ENCODE measurements around the gene CC2D2A. TPM values are rescaled to one million over a fixed set of nuclear protein-coding genes. Genes with fewer than 3 reads are reported as not detected.

Gene CC2D2A
- polyA plus RNA-seq, 4 donors, result 47.8 to 57.5 (median 54.2) TPM

DNA sequence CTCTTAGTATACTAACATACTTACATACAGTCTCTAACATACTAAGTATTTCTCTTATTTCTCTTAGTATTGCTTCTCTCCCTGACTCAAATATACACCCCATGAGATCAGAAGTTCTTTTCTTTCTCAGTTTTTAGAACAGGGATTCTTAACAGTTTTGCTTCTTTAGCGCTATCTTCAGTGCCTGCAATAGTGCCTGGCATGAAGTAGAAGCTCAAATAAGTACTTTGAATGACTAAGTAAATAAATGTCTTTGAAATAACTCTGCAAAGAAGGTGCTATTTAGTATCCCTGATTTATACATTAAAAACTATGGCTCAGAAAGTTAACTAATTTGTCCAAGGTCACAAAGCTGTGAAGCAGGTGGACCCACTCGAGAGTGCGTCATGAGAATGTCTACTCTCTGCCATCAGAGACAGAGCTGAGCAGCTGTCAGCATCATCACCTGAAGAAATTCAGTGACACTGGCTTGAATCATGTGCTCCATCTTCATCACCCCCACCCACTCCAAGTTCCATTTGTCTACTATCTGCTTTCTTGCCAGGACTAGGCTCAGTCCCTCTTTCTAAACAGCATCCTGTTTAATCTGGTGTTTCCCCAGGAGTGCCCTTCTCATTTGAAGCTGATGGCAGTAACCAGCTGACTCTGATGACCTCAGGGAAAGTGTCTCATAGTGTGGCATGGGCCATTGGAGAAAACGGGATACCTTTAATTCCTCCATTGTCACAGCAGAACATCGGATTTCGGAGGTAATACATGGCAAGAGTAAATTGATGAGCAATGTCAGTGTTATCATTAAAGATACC lies 83.1 kb downstream of the CC2D2A start:
- no peak for DNase-seq (ENCODE audit: low read depth in 4 of 4, low spot score in 3 of 4)

DNA sequence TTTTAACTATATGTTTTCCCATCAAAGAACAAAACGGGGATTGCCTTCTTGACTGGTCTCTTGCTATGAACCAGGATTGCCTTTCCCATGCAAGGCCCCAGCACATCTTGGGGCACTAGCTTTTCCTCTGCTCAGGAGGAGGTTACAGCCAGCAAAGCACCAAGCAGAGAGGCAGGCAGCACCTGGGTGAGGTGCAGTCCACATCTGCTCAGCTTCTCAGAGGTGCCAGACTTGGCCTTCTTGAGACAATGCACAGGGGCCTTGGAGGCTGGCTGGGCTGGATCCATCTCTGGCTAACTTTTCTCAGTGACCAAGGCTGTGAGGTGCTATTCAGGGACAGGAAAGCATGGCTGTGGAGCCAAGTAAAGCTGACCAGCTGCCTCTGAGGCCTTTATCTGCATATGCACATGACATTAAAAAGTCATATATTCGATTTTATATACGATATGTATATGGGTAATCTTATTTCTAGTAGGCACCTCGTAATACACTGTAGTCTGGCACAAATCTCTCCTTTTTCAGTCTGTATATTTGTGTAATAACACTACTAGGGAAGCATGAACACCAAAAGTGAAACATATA lies 86.9 kb downstream of the CC2D2A start:
- no peak for DNase-seq (ENCODE audit: low read depth in 4 of 4, low spot score in 3 of 4)

DNA sequence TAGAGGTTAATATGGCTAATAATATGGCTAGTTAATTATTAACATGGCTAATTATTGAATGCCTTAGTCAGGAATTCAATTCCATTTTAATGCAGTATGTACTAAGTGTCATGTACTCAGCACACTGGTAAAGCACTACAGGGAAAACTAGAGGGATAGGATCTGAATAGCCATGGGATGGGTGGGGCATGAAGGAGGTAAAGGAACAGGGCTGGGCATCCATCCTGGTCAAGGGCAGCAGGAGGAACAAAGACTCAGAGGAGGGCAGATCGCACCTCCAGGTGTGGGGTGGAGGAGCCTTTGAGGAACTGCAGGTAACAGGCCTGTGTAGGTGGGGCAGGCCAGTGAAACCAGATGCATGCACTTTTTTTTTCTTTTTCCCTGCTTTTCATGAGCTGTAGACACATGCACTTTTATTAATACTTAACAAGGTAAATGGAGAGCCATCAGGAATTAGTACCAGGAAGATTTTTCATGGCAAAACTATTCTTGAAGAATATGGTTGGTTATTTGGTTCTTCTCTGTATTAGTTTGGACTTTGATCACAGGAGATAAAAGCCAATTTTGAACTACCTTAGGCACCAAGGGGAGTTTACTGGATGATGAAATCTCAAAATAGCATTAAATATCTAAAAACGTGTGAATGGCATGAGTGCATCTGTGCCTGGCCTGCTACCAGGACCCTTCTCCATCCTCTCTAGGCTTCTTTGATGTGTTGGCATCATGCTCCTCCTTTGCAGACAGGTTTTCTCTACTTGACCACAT lies 88.3 kb downstream of the CC2D2A start:
- no peak for DNase-seq (ENCODE audit: low read depth in 4 of 4, low spot score in 3 of 4)

DNA sequence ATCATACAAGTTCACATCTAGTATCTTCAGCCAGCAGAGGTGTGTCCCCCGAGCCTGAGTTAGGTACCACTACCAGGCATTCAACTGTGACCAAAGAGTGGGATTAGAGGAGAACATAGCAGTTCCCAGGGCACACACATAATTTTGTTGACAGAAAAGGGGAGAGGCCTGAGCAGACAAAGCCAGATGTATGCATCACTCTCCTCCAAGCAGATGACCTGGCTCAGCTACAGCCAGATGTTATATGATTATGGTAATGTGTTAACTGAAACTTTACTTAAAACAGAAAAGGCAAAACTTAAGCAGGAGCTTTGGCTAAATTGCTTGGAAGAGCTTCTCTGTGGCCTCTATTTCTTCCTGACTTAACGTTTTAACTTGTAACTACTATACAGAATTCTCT lies 88.9 kb downstream of the CC2D2A start:
- no peak for DNase-seq (ENCODE audit: low read depth in 4 of 4, low spot score in 3 of 4)

DNA sequence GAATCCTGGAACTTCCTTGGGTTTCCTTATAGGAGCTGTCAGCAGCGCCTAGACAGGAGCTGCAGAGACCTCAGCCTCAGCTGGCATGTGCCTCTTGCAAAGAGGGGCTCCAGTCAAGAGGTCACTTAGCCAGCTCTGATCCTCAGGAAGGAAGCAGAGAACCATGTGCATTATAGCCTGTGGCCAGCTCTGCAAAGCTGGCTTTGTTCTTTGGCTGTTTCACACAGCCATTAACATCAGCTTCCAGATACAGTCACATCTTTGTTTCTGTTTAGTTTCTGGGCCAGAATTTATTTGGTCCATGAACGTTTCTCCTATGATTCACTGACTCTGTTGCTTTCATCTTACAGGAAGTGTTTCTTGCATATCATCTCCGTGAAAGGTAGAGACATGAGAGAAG lies 92.4 kb downstream of the CC2D2A start:
- no peak for DNase-seq (ENCODE audit: low read depth in 4 of 4, low spot score in 3 of 4)

DNA sequence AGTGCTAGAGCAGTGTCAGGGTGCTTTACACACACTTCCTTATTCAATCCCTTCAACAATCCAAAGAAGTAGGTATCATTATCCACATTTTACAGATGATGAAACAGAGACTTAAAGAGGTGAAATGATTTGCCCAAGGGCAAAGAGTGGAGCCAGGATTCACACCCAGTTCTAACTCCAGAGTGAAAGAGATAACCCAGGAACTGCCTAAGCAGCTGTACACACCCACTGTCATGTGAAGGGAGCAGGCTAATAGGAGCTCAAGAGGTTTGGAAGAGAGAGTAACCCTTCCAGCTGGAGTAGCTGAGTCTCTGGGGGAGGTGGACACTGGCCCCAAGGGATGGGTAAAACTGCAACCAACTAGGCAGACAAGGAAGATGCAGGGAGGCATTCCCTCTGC lies 92.9 kb downstream of the CC2D2A start:
- no peak for DNase-seq (ENCODE audit: low read depth in 4 of 4, low spot score in 3 of 4)

DNA sequence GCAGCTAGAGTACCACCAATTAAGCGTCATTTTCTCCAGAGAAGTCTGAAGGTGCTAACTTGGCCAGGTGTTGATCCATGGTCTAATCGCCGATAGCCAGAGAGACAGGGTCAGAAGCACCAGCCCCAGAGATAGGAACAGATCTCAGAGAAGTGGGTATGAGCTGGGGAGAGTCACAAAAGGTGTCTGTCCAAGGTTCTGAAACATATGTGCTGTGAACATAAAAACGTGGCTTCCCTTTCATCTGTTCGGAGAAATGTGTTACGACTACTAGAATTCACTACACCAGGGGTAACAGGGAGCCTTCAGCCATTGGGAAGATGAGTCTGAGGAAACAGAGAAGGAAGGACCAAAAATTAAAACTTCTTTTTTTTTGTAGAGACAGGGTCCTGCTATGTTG lies 94.2 kb downstream of the CC2D2A start:
- DNase-seq (ENCODE audit: low read depth in 4 of 4, low spot score in 3 of 4), result no peak

DNA sequence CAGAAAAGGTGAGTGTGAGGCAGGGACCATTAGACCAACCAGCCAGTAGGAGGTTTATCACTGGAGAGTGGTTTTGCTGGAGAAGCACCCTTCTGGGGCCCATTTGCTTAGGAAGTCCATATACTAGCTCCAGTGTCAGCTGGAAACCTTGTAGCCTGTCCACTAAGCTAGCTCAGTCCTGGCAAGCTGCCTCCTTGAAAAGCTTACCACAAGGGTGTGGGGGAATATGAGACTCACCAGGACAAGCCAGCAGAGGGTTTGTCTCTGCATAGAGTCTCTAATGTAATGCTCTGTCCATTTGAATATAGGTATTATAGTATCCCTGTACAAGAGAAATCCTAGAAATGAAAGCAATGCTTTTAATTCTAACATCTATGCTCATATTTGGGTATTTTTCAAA lies 99.1 kb downstream of the CC2D2A start:
- no peak for DNase-seq (ENCODE audit: low read depth in 4 of 4, low spot score in 3 of 4)

DNA sequence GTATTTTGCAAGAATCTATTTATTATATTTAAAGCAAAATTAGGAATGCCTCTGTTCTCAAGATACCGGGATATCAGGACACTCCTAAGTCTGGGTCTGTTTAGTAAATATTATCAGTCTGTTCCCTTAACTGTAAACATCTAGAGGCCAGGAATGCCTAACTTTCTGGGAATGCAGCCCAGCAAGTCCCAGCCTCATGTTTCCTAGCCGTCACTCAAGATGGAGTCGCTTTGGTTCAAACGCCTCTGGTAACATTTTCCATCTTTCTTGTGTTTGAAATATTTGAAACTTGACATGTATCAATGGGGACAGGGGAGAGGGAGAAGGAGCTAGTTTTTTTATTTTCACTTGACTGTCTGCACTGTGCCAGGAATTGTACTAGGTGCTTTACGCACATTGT lies 100.1 kb downstream of the CC2D2A start:
- no peak for DNase-seq (ENCODE audit: low read depth in 4 of 4, low spot score in 3 of 4)

DNA sequence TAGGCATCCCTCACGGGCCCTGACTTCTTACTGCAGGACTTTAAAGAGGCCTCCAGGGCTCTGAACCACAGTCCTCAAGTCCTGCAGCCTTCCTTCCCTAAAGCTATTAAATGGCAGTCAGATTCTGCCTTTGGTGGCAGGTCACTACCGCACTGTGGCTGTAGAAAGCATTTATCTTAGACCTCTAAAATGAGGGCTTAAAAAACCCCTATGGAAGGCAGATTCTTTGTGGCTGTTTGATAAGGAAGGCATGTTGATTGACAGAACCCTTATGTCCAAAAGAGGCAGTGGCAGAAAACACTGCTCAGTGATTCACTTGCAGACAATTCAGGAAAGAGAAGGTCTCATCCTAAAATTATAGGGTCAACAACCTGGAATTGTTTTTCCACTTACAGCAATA lies 106.3 kb downstream of the CC2D2A start:
- no peak for DNase-seq (ENCODE audit: low read depth in 4 of 4, low spot score in 3 of 4)

DNA sequence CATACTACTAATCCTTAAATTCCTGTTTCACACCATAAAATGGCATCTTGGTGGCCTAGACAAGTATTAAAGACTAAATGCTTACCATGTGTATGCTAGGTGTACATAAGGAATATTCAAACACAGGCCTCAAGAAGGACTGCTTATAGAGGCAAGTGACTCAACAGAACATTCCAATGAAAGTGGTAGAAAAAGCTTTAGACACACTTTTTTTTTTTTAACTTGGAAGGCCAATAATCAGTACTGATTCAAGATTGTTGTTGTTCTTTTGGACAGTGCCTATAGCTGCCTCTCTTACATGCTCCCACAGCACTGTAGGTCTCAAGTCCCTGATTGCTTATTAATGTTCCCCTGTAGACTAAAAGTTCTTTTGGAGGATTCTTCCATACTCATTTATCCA lies 107.8 kb downstream of the CC2D2A start:
- DNase-seq (ENCODE audit: low read depth in 4 of 4, low spot score in 3 of 4), result no peak

DNA sequence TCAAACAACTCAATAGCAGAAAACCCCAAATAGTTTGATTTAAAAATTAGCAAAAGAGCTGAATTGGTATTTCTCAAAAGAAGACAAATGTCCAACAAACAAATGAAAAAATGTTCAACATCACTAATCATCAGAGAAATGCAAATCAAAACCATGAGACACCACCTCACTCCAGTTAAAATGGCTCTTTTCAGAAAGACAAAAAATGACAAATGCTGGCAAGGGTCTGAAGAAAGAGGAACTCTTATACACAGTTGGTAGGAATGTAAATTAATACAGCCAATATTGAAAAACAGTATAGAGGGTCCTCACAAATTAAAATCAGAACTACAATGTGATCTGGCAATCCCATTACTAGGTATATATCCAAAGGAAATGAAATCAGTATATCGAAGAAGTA lies 115.1 kb downstream of the CC2D2A start:
- DNase-seq (ENCODE audit: low read depth in 4 of 4, low spot score in 3 of 4), result no peak

DNA sequence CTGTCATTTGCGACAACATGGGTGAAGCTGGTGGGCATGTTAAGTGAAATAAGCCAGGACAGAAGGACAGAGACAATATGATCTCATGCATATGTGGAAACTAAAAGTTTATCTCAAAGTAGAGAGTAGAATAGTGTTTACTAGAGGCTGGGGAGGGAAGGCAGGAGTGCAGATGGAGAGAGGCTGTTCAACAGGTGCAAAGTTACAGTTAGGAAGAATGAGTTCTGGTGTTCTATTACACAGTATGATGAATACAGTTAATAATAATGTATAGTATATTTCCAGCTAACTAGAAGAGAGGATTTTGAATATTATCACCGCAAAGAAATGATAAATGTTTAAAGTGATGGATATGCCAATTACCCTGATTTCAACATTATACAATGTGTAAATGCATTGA lies 115.6 kb downstream of the CC2D2A start:
- DNase-seq (ENCODE audit: low read depth in 4 of 4, low spot score in 3 of 4), result no peak

DNA sequence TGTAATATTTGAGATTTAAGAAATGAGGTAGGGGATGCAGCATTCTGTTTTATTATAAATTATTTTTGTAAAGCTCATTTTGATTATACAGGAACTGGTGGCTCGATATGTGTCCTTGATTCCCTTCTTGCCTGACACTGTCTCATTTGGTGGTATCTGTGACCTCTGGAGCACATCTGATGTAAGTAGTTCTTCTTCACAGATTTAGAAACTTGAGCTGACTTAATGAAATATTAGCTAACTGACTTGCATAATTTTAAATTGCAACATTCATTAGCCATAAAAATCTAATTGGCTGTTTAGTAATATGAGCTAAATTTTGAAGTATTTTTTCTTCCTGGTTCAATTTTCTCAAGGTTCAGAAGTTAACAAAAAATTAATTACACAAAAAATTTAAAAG lies 116.4 kb downstream of the CC2D2A start:
- no peak for DNase-seq (ENCODE audit: low read depth in 4 of 4, low spot score in 3 of 4)

DNA sequence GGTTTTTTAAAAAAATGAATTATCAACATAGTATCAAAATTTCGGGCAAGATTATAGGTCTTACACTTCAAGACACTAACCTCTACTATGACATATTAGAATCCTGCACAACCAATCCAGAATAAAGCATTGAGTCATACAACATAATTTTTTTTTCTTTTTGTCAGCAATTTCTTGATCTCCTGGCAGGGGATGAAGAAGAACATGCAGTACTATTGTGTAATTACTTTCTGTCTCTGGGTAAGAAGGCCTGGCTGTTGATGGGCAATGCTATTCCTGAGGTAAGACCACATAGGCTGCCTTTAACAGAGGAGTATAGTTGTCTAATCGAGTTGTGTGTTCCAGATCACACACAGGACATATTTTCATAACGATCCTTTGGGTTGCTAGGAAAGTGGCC lies 118.0 kb downstream of the CC2D2A start:
- no peak for DNase-seq (ENCODE audit: low read depth in 4 of 4, low spot score in 3 of 4)

DNA sequence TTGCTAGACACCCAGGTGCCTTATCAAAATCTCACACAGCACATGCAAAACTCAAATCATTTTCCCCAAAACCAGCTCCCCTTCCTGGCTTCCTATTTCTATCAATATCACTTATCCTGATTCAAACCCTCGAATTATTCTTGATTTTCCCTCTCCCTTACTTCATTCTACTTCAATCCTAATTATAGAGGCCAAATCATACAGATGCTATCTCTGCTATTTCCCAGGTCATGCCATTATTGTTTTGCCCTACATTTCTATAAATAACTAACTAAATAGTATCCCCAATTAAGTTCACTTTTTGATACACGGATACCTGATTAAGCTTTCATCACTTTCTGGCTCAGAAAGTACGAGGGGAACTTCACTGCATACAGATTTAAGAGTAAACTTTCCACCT lies 123.1 kb downstream of the CC2D2A start:
- DNase-seq (ENCODE audit: low read depth in 4 of 4, low spot score in 3 of 4), result no peak

DNA sequence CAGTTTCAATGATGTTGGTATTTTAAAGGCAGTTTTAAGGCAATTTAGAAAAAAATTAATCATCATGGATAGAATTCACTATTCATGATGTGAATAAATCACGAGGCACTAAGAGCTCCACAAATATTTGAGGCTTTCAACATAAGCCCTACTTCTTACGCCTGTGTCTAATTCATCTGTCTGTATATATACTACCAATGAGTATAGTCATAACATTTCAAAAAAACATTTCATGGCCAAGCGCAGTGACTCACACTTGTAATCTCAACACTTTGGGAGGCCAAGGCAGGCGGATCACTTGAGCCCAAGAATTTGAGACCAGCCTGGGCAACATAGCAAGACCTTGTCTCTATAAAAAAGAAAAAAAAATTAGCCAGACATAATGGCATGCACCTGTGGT lies 129.0 kb downstream of the CC2D2A start:
- DNase-seq (ENCODE audit: low read depth in 4 of 4, low spot score in 3 of 4), result no peak

DNA sequence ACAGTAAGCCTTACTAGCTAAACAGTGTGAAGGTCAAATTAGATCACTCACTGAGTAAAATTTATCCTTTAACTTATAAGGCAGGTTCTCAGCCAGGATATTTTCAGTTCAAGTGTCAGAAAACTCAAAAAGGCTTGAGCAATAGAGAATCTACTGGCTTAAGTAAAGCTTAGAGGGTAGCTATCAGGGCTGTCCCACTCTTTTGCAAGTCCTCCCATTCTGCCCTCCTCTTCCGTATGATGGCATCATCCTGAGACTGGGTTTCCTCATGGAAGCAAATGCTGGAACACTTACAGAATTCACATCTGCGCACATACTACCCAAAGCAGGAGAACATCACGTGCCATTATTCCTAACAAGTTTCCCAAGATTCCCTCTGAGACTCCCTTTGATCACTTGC lies 130.5 kb downstream of the CC2D2A start:
- DNase-seq (ENCODE audit: low read depth in 4 of 4, low spot score in 3 of 4), result no peak

DNA sequence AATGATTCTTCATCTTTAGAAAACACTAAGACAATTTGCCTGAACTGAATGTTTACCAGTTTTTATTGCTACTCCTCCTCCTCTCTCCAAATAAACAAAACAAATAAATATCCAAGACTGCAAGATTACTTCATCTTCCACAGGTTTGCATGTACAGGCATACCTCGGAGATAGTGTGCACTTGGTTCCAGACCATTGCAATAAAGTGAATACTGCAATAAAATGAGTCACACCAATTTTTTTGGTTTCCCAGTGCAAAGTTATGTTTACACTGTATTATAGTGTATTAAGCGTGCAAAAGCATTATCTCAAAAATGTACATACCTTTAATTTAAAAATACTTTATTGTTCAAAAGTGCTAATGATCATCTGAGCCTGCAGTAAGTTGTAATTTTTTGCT lies 132.2 kb downstream of the CC2D2A start:
- no peak for DNase-seq (ENCODE audit: low read depth in 4 of 4, low spot score in 3 of 4)

DNA sequence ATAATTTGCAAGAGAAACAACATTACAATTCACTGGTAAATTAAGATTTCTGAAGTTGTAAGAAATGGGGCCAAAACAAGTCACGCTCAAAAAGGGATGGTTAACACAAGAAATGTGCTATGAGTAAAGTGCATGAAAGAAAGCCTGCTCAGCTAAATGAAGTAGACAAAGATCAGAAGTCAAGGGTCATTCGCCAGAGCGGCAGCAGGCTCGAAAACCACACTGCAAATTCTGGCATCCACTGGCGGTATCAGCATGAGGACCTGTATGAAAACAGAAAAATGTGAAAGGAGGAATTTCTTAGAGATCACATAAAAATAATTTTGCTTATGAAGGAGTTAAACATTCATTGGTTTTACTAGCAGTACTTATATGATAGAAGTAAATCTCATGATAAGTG lies 135.9 kb downstream of the CC2D2A start:
- DNase-seq (ENCODE audit: low read depth in 4 of 4, low spot score in 3 of 4), result no peak

DNA sequence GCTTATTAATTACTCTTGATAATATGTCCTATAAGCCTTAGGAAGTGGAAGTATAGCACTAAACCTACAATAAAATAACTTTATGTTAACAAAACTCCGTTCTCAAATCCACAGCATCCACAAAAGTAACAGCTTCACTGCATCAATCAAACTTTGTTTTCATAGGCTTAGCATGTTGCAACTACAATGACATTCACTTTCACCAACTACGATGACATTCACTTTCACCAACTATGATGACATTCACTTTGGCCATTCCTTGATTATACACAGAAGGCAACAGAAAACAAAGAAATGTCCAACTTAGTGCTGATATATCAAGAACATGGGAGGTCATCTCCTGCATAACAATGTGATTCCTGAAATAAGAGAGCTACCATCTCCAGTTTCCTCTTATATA lies 141.2 kb downstream of the CC2D2A start:
- no peak for DNase-seq (ENCODE audit: low read depth in 4 of 4, low spot score in 3 of 4)

DNA sequence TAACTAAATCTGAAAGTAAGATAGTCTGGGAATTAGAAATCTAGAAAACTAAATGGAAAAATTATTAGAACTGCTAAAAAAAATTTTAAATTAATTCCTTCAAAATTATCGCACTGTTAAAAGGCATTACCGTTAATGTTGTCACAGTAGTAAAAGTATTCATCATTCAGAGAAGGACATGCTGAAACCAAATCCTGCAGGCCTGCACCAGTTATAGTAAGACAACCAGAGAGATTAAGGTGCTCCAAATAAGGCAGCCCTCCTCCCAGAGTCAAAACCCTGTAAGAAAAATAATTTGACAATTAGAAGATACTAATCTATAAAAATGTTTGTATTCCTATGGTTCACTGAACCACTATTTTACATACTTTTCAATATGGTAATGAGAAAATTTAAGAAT lies 142.5 kb downstream of the CC2D2A start:
- DNase-seq (ENCODE audit: low read depth in 4 of 4, low spot score in 3 of 4), result no peak

Measured in right renal pelvis (tissue), 4 donors.